ENCODE data around the gene TTC23L. TPM values are rescaled to one million over a fixed set of nuclear protein-coding genes. Genes with fewer than 3 reads are reported as not detected.
A peak's percentile ranks its signal among the peaks of the same experiment; 100 is the strongest.

The TTC23L gene
- under 1 TPM in 3 of 4 donors, not detected in 1; 0.16 to 0.36 (median 0.28) TPM for total RNA-seq
- under 1 TPM in 1 of 3 donors, not detected in 2; 0.06 TPM for polyA plus RNA-seq

GRCh38 chr5:34838785-34839714 is at the start of gene TTC23L:
Gene TTC23L (plus strand): TSS chr5:34839164. CDS start chr5:34840672, 1,508 bp downstream.
- peak; percentile 93 for DNase-seq
- H3K27me3 ChIP-seq, result no peaks in the 10 kb centered on the region
- TF ChIP-seq POLR2AphosphoS5 (IDR thresholded peaks at IDR 0.05) (peak; percentile 32 to 63 (median 57)), POLR2A (IDR thresholded peaks at IDR 0.05) (peak in 1 of 2 donors; percentile 44), EP300 (IDR thresholded peaks at IDR 0.05) (no peak)
- TF ChIP-seq, protein P1, sequence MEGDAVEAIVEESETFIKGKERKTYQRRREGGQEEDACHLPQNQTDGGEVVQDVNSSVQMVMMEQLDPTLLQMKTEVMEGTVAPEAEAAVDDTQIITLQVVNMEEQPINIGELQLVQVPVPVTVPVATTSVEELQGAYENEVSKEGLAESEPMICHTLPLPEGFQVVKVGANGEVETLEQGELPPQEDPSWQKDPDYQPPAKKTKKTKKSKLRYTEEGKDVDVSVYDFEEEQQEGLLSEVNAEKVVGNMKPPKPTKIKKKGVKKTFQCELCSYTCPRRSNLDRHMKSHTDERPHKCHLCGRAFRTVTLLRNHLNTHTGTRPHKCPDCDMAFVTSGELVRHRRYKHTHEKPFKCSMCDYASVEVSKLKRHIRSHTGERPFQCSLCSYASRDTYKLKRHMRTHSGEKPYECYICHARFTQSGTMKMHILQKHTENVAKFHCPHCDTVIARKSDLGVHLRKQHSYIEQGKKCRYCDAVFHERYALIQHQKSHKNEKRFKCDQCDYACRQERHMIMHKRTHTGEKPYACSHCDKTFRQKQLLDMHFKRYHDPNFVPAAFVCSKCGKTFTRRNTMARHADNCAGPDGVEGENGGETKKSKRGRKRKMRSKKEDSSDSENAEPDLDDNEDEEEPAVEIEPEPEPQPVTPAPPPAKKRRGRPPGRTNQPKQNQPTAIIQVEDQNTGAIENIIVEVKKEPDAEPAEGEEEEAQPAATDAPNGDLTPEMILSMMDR (IDR thresholded peaks at IDR 0.05), result no peak
- H3K27ac ChIP-seq, result peak within 1 kb of the TSS; percentile 66 to 73 (median 70)
- no peaks in the 10 kb centered on the region for H3K9me3 ChIP-seq
- WGBS, 2 donors, result 1 to 2% methylated on average over 73 of the region's 73 CpGs
- peak within 1 kb of the TSS; percentile 53 to 89 (median 76) for H3K4me3 ChIP-seq
- intact Hi-C loops (cut with DNase I), result loop anchor here (2.0 to 5.0 kb wide), 4 partner anchors 58 to 352 kb away; no protein-coding TSS in a partner anchor
- peaks cover 0 to 11% (median 0%) of the 10 kb centered on the region in 4 donors for H3K4me1 ChIP-seq
- H3K36me3 ChIP-seq, result no peaks in the 10 kb centered on the region

- intact Hi-C loops (cut with DNase I), result no loop called here
- H3K27ac ChIP-seq, result peak overlapping the region in 2 of 4 donors; percentile 39 to 55
Measured at GRCh38 chr5:34789639-34790038, 49.3 kb upstream of the TTC23L start.

GRCh38 chr5:34790069-34790468 is 48.9 kb upstream of the TTC23L start:
- Histone ChIP-seq H3K27me3 (no peaks in the 10 kb centered on the region), H3K27ac (peak overlapping the region in 1 of 4 donors; percentile 55), H3K9me3 (no peaks in the 10 kb centered on the region), H3K4me3 (no peak overlapping the region), H3K36me3 (no peaks in the 10 kb centered on the region), H3K4me1 (peaks cover 0 to 18% (median 10%) of the 10 kb centered on the region in 4 donors)
- WGBS, 2 donors, result 70 to 75% methylated on average over 1 of the region's 1 CpG
- DNase-seq, result no peak
- intact Hi-C loops (cut with DNase I), result no loop called here
- TF ChIP-seq POLR2A (IDR thresholded peaks at IDR 0.05) (no peak), EP300 (IDR thresholded peaks at IDR 0.05) (no peak), POLR2AphosphoS5 (IDR thresholded peaks at IDR 0.05) (no peak)
- TF ChIP-seq, protein P1 (IDR thresholded peaks at IDR 0.05), result no peak

More at GRCh38 chr5:34789639-34790038, 49.3 kb upstream of the TTC23L start:
- Histone ChIP-seq H3K9me3 (no peaks in the 10 kb centered on the region), H3K27me3 (no peaks in the 10 kb centered on the region), H3K4me1 (peaks cover 0 to 18% (median 10%) of the 10 kb centered on the region in 4 donors), H3K4me3 (no peak overlapping the region), H3K36me3 (no peaks in the 10 kb centered on the region)
- no peak for TF ChIP-seq EP300 (IDR thresholded peaks at IDR 0.05)
- no peak for TF ChIP-seq POLR2A (IDR thresholded peaks at IDR 0.05)
- TF ChIP-seq, protein P1 (IDR thresholded peaks at IDR 0.05), result no peak
- TF ChIP-seq POLR2AphosphoS5 (IDR thresholded peaks at IDR 0.05), result no peak
- WGBS, 2 donors, result 93 to 94% methylated on average over 2 of the region's 2 CpGs
- DNase-seq, result no peak

DNA sequence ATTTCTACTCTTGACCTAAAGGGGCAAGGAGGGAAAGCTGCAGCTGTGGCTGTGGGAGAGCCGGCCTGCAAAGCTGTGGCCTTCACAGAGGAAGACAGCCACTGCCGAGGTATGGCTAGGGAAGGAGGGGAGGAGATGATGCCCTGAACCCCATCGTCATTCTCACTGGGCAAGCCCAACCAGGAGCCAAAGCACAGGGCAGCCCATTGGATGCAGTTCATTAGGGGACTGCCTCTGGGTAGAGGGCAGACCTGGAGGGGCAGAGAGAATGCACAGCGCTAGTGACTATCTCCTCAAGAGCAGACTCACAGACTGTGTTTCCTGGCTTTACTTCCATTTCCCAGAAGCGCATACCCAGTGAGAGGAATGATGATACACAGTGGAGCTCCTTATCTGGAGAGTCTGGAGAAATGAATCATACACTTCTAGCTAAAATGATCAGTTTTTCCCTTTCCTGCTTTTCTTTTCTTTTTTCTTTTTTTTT is 47.2 kb upstream of the TTC23L start:
- Histone ChIP-seq H3K4me3 (no peak overlapping the region), H3K36me3 (peaks cover 0 to 10% (median 3%) of the 10 kb centered on the region in 4 donors), H3K9me3 (no peaks in the 10 kb centered on the region), H3K27ac (no peak overlapping the region), H3K27me3 (no peaks in the 10 kb centered on the region), H3K4me1 (peaks cover 0 to 18% (median 10%) of the 10 kb centered on the region in 4 donors)
- intact Hi-C loops (cut with DNase I), result no loop called here
- 90 to 91% methylated on average over 5 of the region's 5 CpGs for WGBS, 2 donors
- TF ChIP-seq, protein P1 (IDR thresholded peaks at IDR 0.05), result no peak
- TF ChIP-seq POLR2A (IDR thresholded peaks at IDR 0.05) (no peak), POLR2AphosphoS5 (IDR thresholded peaks at IDR 0.05) (no peak), EP300 (IDR thresholded peaks at IDR 0.05) (no peak)
- no peak for DNase-seq

All from sigmoid colon (tissue), 7 donors.